HG03457 (cell line): ENCODE measurements around the gene HPCAL1.

ENCODE experiments used
- ATAC-seq: cut with Tn5 transposase; IDR thresholded peaks from one replicate; pipeline ENCODE4 v1.9.1; 2021; ENCODE audit warnings: moderate number of reproducible peaks; ENCODE audit not compliant: unreplicated experiment

HPCAL1 gene

DNA sequence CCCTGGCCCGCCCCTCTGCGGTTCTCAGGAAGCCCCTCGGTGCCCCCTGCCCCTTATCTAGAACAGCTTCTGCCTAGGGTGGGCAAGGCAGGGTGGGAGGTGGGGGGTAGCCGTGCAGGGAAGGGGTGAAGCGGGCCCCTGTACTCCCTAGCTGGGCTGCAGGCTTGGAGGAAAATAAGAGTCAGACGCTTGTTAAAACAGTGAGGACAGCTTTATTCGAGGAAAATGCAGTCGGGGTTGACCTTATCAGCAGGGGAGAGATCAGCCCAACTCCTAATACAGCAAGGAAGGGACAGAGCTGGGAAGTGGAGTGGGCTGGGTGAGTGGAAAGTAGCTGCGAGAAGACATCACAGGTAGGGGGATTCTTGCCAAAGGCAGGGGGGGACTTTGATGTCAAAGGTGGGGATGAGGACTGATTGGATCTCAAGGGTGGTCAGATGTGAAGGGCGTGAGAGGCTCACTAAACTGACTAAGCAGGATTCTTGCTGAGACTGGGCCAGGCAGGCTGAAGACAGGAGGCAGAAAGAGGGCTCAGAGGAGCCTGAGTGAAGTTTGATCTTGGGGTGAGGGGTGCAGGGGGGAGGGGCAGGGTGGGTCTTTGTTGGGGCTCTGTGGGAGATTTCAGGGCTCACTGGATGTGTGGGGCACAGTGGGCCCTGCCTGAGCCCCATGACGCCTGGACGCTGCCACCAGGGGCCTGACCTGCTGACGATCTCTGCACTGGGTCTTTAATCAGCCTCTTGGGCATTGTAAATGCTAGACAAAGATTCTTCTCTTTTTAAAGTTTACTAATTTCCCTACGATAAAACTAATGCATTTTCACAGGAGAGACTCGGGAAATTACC is 29.9 kb downstream of the HPCAL1 start:
- no peak for ATAC-seq

DNA sequence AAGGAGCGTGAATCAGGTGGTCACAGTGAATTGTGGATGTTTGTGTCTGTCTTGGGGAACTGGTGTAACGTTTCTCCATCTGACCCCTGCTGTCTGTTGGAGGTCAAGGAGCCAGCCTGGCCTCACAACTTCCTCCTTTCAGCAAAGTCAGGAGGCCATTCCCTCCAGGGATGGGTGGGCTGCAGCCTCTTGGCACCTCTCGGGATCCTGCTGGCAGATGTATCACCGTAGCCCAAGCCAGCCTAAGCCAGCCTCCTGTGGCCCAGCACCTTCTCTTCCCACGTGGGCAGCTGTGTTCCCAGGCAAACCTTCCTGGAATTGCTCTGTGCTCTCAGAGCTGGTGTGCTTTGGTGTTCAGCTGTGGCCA is 30.5 kb downstream of the HPCAL1 start:
- no peak for ATAC-seq

DNA sequence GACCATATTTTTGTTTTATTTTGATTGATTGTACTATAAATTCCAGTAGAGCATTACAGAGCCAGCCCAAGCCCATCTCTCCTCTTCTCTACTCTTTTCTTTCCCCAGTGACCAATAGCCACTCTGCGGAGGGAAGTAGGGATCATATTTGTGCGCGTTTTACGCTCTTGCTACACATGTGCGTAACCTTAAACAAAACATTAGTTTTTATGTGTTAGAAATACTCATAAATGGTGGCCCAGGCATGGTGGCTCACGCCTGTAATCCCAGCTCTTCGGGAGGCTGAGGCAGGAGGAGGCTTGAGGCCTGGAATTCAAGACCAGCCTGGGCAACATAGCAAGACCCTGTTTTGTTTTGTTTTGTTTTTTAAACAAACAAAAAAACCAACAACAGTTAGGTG is 31.3 kb downstream of the HPCAL1 start:
- no peak for ATAC-seq

DNA sequence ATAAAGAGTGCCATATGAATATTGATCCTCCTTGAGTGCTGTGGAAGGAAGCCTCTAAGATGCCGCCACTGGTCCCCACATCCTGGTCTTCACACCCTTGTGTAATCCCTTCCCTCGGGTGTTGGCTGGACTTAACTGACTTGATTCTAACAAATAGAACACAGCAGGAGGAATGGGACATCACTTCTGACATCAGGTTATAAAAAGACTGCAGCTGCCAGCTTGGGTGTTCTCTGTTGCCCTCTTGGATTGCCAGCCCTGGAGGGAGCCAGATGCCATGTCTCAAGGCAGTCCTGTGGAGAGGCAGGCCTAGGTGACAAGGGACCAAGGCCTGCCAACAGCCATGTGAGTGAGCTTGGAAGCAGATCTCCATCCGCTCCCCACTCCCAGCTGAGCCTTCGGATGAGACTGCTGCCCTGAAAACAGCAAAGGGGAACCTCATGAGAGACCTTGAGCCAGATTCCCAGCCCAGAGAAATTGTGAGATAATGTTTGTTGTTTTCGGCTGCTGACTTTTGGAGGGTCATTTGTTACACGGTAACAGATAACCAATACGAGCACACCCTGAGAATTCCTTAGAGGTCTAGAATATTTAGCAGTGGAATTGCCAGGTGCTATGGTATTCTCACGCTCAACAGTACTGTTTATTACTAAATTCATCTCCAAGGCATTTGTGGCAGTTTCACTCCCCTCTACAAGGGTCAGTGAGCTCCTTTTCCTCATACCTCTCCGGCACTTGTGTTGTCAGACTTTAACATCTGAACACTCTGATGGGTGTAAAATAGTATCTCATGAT is 32.5 kb downstream of the HPCAL1 start:
- no peak for ATAC-seq

DNA sequence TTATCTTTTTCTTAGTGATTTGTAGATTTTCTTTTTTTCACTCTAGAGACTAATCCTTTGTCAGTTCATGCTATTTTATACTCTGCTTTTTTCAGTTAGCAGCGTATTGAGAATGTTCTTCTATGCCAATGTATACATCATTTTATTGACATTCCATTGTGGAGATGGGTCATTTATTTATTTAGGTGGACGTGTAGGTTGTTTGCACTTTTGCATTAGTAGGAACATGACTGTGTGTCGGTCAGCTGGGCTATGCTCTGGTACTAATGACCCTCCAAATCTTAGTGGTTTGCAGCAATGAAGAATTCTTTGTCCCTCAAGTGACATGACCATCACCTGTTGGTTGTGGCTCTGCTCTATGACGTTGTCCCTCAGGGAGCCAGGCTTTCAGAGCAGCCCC is 33.6 kb downstream of the HPCAL1 start:
- ATAC-seq = no peak

DNA sequence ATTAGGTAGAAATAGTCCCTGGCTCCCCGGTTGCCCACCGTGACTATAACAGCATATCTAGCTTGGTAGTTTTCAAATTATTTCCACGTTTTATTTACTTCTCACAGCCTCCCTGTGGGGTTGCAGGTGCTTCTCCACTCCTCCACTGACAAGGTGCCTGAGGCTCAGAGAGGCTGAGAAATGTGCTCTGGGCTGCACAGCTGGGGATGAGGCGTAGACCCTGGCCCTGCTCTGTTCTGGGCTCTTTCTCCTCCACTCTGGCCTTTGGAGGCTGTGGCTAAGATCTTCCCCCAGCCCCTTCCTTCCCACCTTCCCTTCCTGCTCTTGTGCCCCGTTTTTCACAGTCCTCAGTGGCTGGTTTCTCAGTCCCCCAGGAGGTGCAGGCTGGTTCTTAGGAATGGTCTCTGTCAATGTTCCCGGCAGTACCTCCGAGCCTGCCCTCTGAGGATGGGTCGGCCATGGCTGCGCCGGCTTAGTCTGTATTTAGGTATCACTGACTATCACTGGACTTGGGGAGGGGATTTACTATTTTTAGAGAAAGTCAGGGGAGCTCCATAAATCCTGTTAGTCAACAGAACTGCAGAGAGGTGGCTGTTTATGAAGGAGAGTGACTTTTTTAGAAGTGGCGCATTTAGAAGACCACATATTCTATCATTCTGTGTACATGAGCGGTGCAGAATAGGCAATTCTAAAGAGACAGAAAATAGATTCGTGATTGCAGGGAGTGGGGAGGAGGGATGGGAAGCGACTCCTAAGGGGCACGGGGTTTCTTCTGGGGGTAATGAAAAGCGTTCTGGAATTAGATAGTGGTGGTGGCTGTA is 35.0 kb downstream of the HPCAL1 start:
- ATAC-seq = no peak

DNA sequence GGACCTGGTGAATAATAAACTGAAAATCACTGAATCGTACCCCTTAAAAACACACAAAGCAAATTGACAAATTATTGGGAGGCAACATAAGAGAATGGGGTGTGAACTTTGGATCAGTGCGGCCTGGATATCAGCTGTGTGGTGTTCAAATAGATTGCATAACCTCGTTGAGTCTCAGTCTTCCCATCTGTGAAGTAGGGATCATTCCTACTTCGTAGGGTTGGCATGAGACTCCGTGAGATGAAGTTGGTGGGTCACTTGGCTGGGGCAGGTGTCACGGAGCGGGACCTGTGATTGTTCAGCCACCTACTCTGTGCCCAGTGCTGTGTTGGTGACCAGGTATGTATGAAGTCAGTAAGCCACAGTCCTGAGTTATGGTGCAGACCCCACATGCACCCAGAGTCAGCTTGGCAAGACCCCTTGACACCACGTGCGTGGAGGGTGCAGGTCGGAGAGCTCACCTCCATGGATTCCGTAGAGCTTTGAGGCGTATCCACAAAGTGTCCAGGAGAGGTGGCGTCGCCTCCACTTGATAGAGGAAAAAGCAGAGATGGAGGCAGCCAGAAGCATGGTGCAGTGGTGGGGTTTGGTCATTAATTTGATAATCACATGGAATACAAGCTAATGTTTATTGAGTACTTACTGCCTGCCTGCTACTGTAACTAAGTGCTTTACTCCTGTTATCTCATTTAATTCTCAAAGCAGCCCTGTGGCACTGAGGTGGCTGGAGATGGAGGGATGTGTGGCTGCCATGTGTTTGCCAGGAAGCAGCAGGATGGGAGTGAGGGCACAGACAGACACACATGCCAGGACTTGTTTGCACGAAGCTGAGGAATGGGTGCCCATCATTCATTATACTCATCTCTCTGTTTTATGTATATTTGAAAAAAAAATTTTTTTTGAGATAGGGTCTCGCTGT is 35.8 kb downstream of the HPCAL1 start:
- no peak for ATAC-seq

DNA sequence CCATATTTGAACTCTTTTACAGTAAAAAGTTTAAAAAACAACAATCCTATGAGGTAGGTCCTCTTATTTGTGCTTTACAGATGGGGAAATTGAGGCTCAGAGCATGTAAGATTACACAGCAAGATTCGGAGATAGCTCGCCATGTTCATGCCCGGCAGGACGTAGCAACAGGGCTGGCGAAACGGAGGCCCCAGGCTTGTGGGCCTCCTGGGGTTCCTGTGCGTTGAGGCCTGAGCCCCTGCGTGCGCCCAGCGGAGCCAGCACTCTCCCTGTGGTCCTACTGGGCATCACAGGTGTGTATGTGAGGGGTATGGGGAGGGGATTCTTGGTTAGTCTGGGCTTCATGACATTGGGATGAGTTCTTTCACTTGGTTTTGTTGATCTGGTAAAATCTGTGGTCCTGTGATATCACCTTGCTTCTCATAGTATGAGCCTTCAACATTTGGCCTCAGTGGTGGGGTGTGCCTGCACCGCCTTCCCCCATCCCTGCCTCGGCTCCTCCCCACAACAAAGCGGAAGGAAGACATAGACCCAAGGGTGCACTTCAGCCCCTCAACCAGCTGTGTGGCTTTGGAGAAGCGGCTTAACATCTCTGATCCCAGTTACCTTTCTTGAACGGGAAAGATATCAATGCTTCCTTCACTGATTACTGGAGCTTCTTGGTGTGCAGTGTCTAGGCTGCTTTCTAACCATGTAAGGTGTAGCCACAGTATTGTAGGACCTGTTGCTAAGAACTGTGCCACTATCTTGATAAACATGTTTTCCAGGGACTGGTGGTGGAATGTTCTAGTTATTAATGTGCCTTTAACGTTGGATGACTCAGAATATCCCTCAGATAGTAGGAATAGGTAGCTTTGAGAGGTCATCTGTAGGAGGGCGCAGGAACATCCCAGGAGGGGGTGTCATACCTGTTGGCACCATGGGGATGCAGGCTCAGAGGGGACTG is 37.2 kb downstream of the HPCAL1 start:
- no peak for ATAC-seq

DNA sequence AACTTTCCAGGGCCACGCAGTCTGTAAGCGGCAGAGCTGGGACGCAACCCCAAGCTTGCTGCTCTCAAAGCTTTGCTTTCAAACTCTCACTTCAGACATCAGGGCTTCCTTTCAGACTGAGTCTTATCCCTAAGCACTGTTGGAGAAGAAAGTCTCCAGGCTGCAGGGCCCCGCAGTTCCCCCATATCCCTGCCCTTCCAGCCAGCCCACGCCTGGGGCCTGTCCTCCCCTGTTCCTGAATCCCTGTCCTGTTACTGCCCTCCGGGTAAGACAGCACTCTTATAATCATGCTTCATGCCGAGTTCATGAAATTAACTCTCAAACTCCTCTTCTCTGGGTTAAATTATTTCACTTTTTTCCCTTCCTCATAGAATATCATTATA is 37.9 kb downstream of the HPCAL1 start:
- no peak for ATAC-seq

DNA sequence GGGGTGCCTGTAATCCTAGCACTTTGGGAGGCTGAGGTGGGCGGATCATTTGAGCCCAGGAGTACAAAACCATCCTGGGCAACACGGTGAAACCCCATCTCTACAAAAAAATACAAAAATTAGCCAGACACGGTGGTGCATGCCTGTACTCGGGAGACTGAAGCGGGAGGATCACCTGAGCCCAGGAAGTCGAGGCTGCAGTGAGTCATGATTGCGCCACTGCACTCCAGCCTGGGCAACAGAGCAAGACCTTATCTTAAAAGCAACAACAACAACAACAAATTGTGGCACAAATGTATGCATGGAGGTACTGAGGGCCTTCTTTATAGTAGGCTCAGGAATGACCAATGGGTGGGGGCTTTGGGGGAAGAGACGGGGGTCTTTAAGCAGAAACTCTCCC is 38.5 kb downstream of the HPCAL1 start:
- no peak for ATAC-seq

DNA sequence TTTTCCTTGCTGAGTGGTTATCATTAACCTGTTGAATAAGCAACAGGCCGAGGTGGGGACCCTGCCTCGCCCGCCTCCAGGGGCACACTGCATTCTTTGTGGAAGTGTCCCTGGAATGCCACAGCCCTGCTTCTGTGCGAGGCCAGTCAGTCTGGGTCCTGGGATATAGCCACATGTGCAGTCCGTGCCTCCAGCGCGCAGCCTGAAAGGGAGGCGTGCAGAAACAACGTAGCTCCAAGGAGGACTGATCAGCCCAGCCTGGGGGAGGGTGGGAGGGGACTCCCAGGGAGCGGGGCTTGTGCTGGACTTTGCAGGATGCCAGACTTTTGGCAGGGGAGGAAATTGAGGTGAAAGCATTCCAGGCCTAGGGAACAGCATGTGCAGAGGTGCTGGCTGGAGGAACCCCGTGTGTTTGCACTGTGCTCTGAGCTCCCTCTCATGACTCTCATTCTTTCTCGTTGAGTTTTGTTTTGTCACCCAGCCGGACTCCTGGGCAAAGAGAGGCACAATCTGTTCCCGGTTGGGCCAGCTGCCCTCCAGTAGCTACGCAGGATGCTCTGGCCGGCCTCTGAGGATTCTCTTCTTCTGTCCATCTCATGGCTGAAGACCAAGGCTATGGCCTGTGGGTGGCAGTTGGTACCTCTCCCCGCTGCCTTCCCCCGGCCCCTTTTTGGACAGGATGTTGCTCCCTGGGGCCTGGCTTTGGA is 39.7 kb downstream of the HPCAL1 start:
- ATAC-seq = no peak

DNA sequence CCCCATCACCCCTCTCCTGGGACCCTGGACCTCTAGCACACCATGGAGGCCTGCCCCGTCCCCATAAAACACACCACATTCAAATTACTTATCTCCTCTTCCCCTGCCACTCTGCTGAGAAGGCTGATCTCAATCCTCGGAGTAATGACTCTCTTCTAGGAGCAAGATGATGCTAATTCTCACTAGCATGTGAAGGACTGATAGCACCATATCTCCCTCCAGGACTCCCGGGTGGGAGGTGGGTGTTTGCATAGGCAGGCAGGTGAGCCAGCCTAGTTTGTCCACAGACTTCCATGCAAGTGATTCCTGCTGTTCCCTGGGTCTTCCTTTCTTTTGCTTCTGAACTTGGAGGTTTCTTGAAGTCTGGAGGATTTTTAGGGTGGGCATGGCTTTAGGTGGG is 40.5 kb downstream of the HPCAL1 start:
- no peak for ATAC-seq

DNA sequence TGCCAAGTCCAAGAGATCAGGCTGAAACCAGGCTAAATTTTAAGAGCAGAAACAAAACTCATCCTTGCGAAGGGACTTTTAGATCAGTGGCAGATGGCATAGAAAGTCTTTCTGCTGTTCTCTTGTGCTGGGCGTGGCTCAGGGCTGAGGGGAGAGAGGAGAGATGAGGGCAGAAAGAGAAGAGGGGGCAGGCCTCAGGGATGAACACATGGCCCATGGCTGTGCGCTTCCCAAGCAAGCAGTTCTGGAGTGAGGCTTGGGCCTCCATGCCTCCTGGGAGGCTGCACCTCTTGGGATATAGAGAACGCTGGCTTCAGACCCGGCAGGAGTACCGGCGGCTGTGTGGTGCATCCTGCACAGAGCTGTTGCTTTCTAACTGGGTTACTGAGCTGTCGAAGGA is 41.0 kb downstream of the HPCAL1 start:
- ATAC-seq = no peak

DNA sequence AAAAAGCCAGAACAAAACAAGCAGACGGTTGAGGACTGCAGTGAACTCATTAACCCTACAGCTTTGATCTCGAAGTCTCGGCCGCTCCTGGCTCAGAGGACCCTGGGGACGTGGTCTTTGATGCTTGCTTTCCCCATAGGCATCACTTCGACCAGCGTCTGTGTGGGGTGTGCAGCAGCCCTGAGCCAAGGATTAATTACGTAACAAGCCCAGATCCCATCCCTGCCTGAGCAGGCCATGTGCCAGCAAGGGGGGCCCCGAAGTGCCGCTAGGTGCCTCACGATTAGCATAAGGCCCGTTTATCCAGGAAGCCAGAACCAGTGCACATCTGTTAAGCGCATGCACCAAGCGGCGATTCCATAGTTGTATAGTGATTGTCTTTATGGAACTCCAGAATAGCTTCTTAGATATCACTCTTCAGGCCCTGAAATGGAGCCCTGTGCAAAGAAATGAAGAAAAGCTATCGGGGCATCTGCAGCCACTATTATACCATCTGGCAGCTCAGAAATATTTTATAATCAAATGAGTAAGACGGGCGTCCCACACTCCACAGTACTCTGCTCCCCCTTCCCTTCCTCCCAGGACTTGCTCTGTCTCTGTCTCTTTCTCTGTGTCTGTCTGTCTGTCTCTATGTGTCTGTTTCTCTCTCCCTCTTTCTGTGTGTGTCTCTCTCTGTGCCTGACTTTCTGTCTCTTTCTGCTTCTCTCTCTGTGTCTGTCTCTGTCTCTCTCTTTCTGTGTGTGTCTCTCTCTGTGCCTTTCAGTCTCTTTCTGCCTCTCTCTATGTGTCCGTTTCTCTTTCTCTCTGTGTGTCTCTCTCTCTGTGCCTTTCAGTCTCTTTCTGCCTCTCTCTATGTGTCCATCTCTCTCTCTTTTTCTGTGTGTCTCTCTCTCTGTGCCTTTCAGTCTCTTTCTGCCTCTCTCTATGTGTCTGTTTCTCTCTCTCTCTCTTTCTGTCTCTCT is 41.7 kb downstream of the HPCAL1 start:
- ATAC-seq = no peak

DNA sequence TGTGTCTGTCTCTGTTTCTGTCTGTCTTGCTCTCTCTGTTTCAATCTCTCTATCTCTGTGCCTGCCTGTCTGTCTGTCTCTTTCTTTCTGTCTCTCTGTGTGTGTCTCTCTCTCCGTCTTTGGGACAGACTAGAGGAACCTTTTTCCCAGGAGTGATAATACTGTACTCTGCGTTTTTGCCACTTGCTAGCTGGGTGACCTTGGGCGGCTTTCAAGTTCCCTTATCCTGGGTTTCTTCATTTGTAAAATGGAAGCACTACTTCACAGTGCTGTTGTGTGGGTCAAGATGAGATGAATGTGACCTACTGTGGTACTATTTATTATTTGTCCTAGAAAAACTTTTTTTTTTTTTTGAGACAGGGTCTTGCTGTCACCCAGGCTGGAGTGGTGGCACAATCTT is 42.4 kb downstream of the HPCAL1 start:
- ATAC-seq = no peak

DNA sequence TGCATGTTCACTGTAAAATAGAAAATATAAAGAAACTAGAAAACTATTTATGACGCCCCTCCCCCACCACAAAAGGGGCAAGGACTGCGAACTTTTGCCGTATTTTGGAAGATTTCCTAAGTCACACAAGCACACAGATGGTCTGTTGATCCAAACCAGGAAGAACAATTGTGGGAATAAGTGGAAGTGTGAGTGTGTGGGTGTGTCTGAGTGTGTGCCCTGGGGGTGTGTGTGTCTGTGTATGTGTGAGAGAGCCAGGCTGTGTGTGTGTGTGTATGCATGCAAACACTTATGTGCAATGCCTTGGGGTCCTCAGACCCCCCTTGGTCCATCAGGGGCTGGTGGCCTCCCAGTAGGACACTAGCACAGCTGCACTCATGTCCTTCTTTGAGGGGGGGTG is 43.1 kb downstream of the HPCAL1 start:
- no peak for ATAC-seq

DNA sequence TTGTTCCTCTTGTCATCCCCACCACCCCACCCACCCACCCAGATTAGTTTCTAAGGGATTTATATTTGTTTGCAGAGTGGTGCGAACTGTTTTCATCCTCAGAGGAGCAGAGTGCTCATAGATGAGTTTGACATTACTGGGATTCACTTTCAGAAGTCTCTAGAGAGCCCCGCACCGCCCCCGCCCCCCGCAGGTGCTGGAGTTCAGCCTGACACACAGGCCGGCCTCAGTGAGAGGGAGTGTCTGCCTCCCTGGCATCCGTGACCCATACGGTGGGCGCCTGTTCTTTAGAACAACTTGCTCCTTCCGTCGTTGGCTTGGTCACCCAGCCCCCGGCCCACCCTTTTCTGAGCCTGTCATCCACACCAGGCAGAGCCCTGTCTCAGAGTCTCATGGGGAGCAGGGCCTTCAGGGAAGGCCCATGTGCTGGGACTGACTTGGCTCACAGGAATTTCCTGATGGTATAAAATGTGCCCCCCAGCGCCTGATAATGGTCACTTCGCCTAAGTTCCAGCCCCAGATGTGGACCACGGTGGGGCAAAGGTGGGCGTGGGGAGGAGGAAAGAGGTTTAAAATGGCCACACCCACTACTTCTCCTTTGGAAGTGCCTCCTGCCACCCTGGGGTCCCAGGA is 44.3 kb downstream of the HPCAL1 start:
- no peak for ATAC-seq
